ENCODE results near the gene STN1. TPM values are rescaled to one million over a fixed set of nuclear protein-coding genes. Genes with fewer than 3 reads are reported as not detected.
A peak's percentile ranks its signal among the peaks of the same experiment; 100 is the strongest.

STN1 gene
- total and polyA plus RNA-seq, 2 of the 4 experiments (the other 2 are of a cell fraction): 17.8 to 32.3 TPM

DNA sequence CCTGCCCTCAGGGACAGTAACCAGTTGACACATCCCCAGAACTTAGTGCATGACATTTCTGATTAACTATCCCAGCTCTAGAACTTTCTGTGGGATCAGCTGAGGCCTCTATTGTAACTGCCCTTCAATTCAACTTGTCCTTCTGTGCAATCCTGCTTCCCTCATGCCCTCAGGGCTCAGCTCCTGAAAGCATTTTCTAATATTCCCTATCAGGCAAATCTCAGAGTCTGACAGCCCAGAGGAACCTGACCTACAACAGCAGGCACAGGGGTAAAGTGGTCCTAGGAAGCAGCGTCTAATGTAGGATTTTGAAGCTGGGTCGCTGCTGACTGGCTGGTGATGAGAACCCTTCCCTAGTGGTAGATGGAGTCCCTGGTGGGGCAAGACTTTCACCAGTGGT lies 13.6 kb upstream of the STN1 start:
- in situ Hi-C loops (cut with MboI; ENCODE audit: low sequenced_read_pairs): no loop called here
- no peak overlapping the region for H4K5ac ChIP-seq (ENCODE audit: low read depth, low read length)
- H4K20me1 ChIP-seq (ENCODE audit: insufficient read depth, low read length): no peaks in the 10 kb centered on the region
- no peak overlapping the region for H3K4me2 ChIP-seq (ENCODE audit: low read depth, low read length)
- no peak overlapping the region for H3K18ac ChIP-seq (ENCODE audit: low read depth, low read length)
- H3K4me3 ChIP-seq (ENCODE audit: insufficient read depth, low read depth, low read length): no peak overlapping the region
- ChIA-PET POLR2A (ENCODE audit: unreplicated experiment) (no interaction called here), CTCF (interaction anchor here (1.1 kb wide), 1 partner anchor 18 kb away, joined by 4 read pairs; no protein-coding TSS in a partner anchor)
- BruUV-seq (replicated peaks): no TSS peak
- intact Hi-C loops (cut with micrococcal nuclease): no loop called here
- no peak overlapping the region for H2BK120ac ChIP-seq (ENCODE audit: low read depth, low read length)
- H2AFZ ChIP-seq (replicated peaks; ENCODE audit: low read length, poor library complexity): peak overlapping the region; percentile 44
- no peak overlapping the region for H3K27ac ChIP-seq (ENCODE audit: insufficient read depth, low read length)
- H4K8ac ChIP-seq (ENCODE audit: low read depth in 2 of 2, low read length in 2 of 2): no peak overlapping the region
- dilution Hi-C loops (cut with HindIII; ENCODE audit: low sequenced_read_pairs, unreplicated experiment): no loop called here
- DNase-seq (no peak), ATAC-seq (ENCODE audit: low read depth) (no peak)
- no CpG with 5 or more reads among the region's 2 CpGs for WGBS, 2 experiments (ENCODE audit: extremely low coverage in 2 of 2, insufficient read length in 1 of 2)
- no peak overlapping the region for H3K4ac ChIP-seq (ENCODE audit: low read depth, low read length)
- TF ChIP-seq RCOR1 (IDR thresholded peaks at IDR 0.05; ENCODE audit: insufficient replicate concordance, low read length) (no peak), NFE2L2 (IDR thresholded peaks at IDR 0.05; ENCODE audit: low read depth, low read length) (no peak)
- TF ChIP-seq, protein P1, sequence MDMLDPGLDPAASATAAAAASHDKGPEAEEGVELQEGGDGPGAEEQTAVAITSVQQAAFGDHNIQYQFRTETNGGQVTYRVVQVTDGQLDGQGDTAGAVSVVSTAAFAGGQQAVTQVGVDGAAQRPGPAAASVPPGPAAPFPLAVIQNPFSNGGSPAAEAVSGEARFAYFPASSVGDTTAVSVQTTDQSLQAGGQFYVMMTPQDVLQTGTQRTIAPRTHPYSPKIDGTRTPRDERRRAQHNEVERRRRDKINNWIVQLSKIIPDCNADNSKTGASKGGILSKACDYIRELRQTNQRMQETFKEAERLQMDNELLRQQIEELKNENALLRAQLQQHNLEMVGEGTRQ (IDR thresholded peaks at IDR 0.05; ENCODE audit: low read depth, low read length): no peak
- TF ChIP-seq, protein P2, sequence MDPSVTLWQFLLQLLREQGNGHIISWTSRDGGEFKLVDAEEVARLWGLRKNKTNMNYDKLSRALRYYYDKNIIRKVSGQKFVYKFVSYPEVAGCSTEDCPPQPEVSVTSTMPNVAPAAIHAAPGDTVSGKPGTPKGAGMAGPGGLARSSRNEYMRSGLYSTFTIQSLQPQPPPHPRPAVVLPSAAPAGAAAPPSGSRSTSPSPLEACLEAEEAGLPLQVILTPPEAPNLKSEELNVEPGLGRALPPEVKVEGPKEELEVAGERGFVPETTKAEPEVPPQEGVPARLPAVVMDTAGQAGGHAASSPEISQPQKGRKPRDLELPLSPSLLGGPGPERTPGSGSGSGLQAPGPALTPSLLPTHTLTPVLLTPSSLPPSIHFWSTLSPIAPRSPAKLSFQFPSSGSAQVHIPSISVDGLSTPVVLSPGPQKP (IDR thresholded peaks at IDR 0.05; ENCODE audit: borderline replicate concordance, low read depth, low read length): no peak
- no peak overlapping the region for H3K14ac ChIP-seq (replicated peaks; ENCODE audit: low read depth, low read length)
- H2BK15ac ChIP-seq (ENCODE audit: low read depth, low read length): no peak overlapping the region
- no peak overlapping the region for H2AK9ac ChIP-seq (replicated peaks; ENCODE audit: low read depth, low read length, poor library complexity)
- no peaks in the 10 kb centered on the region for H3K36me3 ChIP-seq (ENCODE audit: control insufficient read depth, insufficient read depth, low read length)
- H2BK5ac ChIP-seq (ENCODE audit: low read depth, low read length, poor library complexity, severe bottlenecking): no peak overlapping the region
- peaks cover 2% of the 10 kb centered on the region; the same call in 1 of the 2 replicates for H3K27me3 ChIP-seq (ENCODE audit: control insufficient read depth, insufficient read depth, low read length)
- no peaks in the 10 kb centered on the region for H3K9me1 ChIP-seq (ENCODE audit: insufficient read depth, low read length)
- no peaks in the 10 kb centered on the region for H3K9me3 ChIP-seq (ENCODE audit: control insufficient read depth, insufficient read depth, low read length)
- H3K9ac ChIP-seq (ENCODE audit: low read depth, low read length): no peak overlapping the region
- H3K56ac ChIP-seq (ENCODE audit: extremely low read depth, insufficient read depth, low read length): no peak overlapping the region
- no peak overlapping the region for H3K23ac ChIP-seq (ENCODE audit: low read depth, low read length)
- H2AK5ac ChIP-seq (ENCODE audit: low read depth, low read length): no peak overlapping the region
- H4K91ac ChIP-seq (ENCODE audit: insufficient read depth, low read depth, low read length): no peak overlapping the region
- H2BK20ac ChIP-seq (ENCODE audit: low read depth, low read length): no peak overlapping the region
- H3K79me1 ChIP-seq (ENCODE audit: low read depth in 1 of 2, low read length in 2 of 2): no peaks in the 10 kb centered on the region
- no peaks in the 10 kb centered on the region for H3K4me1 ChIP-seq (ENCODE audit: control insufficient read depth, insufficient read depth, low read length)

All from IMR-90 (cell line).